ENCODE measurements around the gene LSR. TPM values are rescaled to one million over a fixed set of nuclear protein-coding genes. Genes with fewer than 3 reads are reported as not detected.

The LSR gene
- total and polyA plus RNA-seq, 12 donors = 3.2 to 10.4 (median 5.2) TPM

GRCh38 chr19:35249848-35250711, 1.3 kb downstream of the LSR start:
- Histone ChIP-seq H3K4me1 (peaks cover 0 to 49% (median 29%) of the 10 kb centered on the region in 9 donors), H3K27ac (peak overlapping the region in 4 of 10 donors; percentile 71 to 87 (median 76)), H3K36me3 (no peaks in the 10 kb centered on the region), H3K4me3 (peak overlapping the region in 5 of 10 donors; percentile 55 to 68 (median 66)), H3K27me3 (peaks cover 10 to 53% (median 40%) of the 10 kb centered on the region in 7 donors), H3K9me3 (peaks cover 0 to 9% (median 0%) of the 10 kb centered on the region in 11 donors)
- intact Hi-C loops (cut with DNase I) = loop anchor here in 2 of 10 donors (5.0 to 10.0 kb wide), 2 partner anchors 95 to 98 kb away; partner anchors contain the start of gene FXYD5 (in 2 of the 2)
- 89 to 92% methylated on average over 34 of the region's 34 CpGs for WGBS, 2 donors
- no peak for DNase-seq
- no peak for TF ChIP-seq CTCF (IDR thresholded peaks at IDR 0.05)
- no peak for ATAC-seq

- Histone ChIP-seq H3K27me3 (peaks cover 10 to 50% (median 40%) of the 10 kb centered on the region in 7 donors), H3K4me3 (no peak overlapping the region), H3K4me1 (peaks cover 0 to 56% (median 28%) of the 10 kb centered on the region in 9 donors), H3K27ac (no peak overlapping the region), H3K9me3 (peaks cover 0 to 2% (median 0%) of the 10 kb centered on the region in 11 donors), H3K36me3 (no peaks in the 10 kb centered on the region)
- no peak for TF ChIP-seq CTCF (IDR thresholded peaks at IDR 0.05)
- ATAC-seq = no peak
- WGBS, 2 donors = 92 to 93% methylated on average over 2 of the region's 2 CpGs
- DNase-seq = no peak
- intact Hi-C loops (cut with DNase I) = loop anchor here in 1 of 10 donors (10.0 kb wide), 1 partner anchor 97 kb away; the partner anchor contains the start of gene FXYD5
Measured at GRCh38 chr19:35251456-35251855, 2.7 kb downstream of the LSR start.

- DNase-seq = no peak
- ATAC-seq = peak in 2 of 8 donors; percentile 17 to 47
- TF ChIP-seq CTCF (IDR thresholded peaks at IDR 0.05) = no peak
- intact Hi-C loops (cut with DNase I) = loop anchor here in 1 of 10 donors (10.0 kb wide), 1 partner anchor 99 kb away; the partner anchor contains the start of gene FXYD5
- H3K27ac ChIP-seq = peak overlapping the region in 7 of 10 donors; percentile 58 to 81 (median 71)
- no peaks in the 10 kb centered on the region for H3K36me3 ChIP-seq
- peaks cover 0 to 35% (median 17%) of the 10 kb centered on the region in 9 donors for H3K4me1 ChIP-seq
- H3K27me3 ChIP-seq = peaks cover 4 to 34% (median 23%) of the 10 kb centered on the region in 7 donors
- H3K9me3 ChIP-seq = no peaks in the 10 kb centered on the region
- WGBS, 2 donors = 76 to 80% methylated on average over 9 of the region's 9 CpGs
- no peak overlapping the region for H3K4me3 ChIP-seq
Measured at GRCh38 chr19:35253316-35254286, 4.8 kb downstream of the LSR start.

Measured in heart right ventricle (tissue), 16 donors.